Rectal smooth muscle tissue (tissue), 1 donor: ENCODE data around the gene LIFR.

Experiments
- H3K27ac ChIP-seq: one replicate; pipeline ENCODE4 v1.7.0; 2013; ENCODE audit warnings: low read depth, low read length, inconsistent platforms
- H3K27me3 ChIP-seq: one replicate; pipeline ENCODE4 v1.7.0; 2013; ENCODE audit warnings: low read length; ENCODE audit not compliant: control insufficient read depth, insufficient read depth
- H3K36me3 ChIP-seq: one replicate; pipeline ENCODE4 v1.7.0; 2013; ENCODE audit warnings: low read length; ENCODE audit not compliant: control insufficient read depth, insufficient read depth
- H3K4me1 ChIP-seq: one replicate; pipeline ENCODE4 v1.7.0; 2013; ENCODE audit warnings: low read length; ENCODE audit not compliant: control insufficient read depth, insufficient read depth
- H3K4me3 ChIP-seq: one replicate; pipeline ENCODE4 v1.7.0; 2013; ENCODE audit warnings: low read length
- H3K9ac ChIP-seq: one replicate; pipeline ENCODE4 v1.7.0; 2013; ENCODE audit warnings: low read length

LIFR gene

DNA sequence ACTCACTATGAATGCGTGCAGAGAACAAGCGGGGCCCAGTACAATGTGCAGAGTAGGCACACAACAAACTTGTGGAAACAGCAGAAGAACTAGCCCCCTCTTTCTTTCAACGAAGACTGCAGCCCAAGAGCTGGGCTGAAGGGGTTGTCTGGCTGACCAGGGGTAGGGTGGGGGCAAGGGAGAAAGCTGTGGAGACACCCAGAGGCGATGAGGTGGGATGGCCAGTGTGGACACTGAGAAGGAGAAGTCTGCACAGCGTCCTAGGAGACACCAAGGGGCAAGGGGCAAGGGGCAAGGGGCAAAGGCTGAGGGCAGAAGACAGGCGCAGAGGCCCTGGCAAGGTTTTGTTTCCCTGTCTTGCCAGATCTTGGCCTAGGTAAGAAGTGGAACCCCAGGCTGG is 62.3 kb downstream of the LIFR start:
- H3K4me3 ChIP-seq, result no peak overlapping the region

GRCh38 chr5:38483805-38484398 is 72.5 kb downstream of the LIFR start:
- no peaks in the 10 kb centered on the region for H3K27me3 ChIP-seq
- H3K36me3 ChIP-seq, result peaks cover 6% of the 10 kb centered on the region
- H3K27ac ChIP-seq, result no peak overlapping the region
- no peak overlapping the region for H3K4me3 ChIP-seq
- H3K4me1 ChIP-seq, result no peaks in the 10 kb centered on the region
- H3K9ac ChIP-seq, result no peak overlapping the region

More for the DNA sequence above, 62.3 kb downstream of the LIFR start:
- Histone ChIP-seq H3K36me3 (no peaks in the 10 kb centered on the region), H3K4me1 (no peaks in the 10 kb centered on the region), H3K9ac (no peak overlapping the region), H3K27ac (no peak overlapping the region), H3K27me3 (no peaks in the 10 kb centered on the region)

DNA sequence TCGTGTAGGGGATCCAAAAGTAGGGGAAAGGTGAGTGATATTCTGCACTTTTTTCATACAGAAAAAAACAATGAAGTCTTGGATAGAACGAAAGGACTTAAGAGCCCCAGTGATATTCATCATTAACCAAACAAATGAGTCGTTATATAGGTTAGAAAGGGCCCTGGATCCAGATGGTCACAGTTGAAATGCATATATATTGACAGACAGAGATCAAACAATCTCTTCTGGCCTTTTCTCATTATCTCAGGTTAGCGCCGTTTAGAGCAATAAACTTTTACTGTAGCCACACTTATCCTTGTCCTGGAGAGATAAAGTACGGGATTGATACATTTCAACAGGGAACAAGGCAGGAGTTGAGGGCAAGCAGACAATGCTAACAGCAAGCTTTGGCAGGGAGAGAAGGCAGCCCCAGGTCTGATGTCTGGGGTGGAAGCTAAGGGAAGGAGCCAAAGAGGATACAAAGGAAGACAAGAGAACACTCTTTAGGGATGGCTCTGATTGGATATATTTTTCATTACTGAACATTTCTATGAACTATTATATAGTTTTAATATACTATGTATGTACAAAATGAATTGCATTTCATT is 77.0 kb downstream of the LIFR start:
- Histone ChIP-seq H3K27ac (no peak overlapping the region), H3K9ac (no peak overlapping the region), H3K36me3 (no peaks in the 10 kb centered on the region), H3K4me3 (no peak overlapping the region), H3K4me1 (no peaks in the 10 kb centered on the region), H3K27me3 (no peaks in the 10 kb centered on the region)

- H3K4me3 ChIP-seq, result no peak overlapping the region
- no peak overlapping the region for H3K27ac ChIP-seq
- no peaks in the 10 kb centered on the region for H3K27me3 ChIP-seq
- no peak overlapping the region for H3K9ac ChIP-seq
- no peaks in the 10 kb centered on the region for H3K36me3 ChIP-seq
- H3K4me1 ChIP-seq, result no peaks in the 10 kb centered on the region
Observed at GRCh38 chr5:38478878-38479277, 77.6 kb downstream of the LIFR start.

DNA sequence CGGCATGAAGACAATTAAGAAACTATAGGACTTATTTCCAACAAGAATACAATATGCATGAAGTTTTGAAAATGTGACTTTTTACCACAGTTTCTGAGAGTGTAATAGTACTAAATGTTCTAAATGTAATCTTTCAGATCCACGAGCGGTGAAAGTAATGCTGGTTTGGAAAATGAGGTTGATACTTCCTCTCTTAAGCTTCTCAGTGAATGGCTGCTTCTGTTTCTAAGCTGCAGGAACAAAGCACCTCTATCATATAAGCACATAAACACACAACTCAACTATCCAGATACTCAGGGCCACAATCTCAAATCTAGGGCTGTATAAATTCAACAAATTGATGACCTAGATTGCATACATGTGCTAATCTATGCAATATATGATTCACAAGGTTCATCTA is 78.3 kb downstream of the LIFR start:
- H3K27me3 ChIP-seq, result no peaks in the 10 kb centered on the region

GRCh38 chr5:38473008-38473407 is 83.4 kb downstream of the LIFR start:
- no peaks in the 10 kb centered on the region for H3K36me3 ChIP-seq
- H3K27ac ChIP-seq, result no peak overlapping the region
- H3K4me3 ChIP-seq, result no peak overlapping the region
- H3K27me3 ChIP-seq, result no peaks in the 10 kb centered on the region
- no peak overlapping the region for H3K9ac ChIP-seq
- peaks cover 10% of the 10 kb centered on the region for H3K4me1 ChIP-seq

More for the DNA sequence above, 78.3 kb downstream of the LIFR start:
- H3K36me3 ChIP-seq, result no peaks in the 10 kb centered on the region
- H3K4me1 ChIP-seq, result no peaks in the 10 kb centered on the region
- no peak overlapping the region for H3K4me3 ChIP-seq
- H3K9ac ChIP-seq, result no peak overlapping the region
- H3K27ac ChIP-seq, result no peak overlapping the region

GRCh38 chr5:38472541-38472940 is 83.9 kb downstream of the LIFR start:
- H3K4me3 ChIP-seq, result no peak overlapping the region
- no peak overlapping the region for H3K27ac ChIP-seq
- peaks cover 14% of the 10 kb centered on the region for H3K4me1 ChIP-seq
- H3K9ac ChIP-seq, result no peak overlapping the region
- H3K27me3 ChIP-seq, result no peaks in the 10 kb centered on the region
- no peaks in the 10 kb centered on the region for H3K36me3 ChIP-seq

- H3K27me3 ChIP-seq, result no peaks in the 10 kb centered on the region
- H3K9ac ChIP-seq, result no peak overlapping the region
- H3K27ac ChIP-seq, result no peak overlapping the region
- no peak overlapping the region for H3K4me3 ChIP-seq
- H3K4me1 ChIP-seq, result peaks cover 17% of the 10 kb centered on the region
- no peaks in the 10 kb centered on the region for H3K36me3 ChIP-seq
Observed at GRCh38 chr5:38471709-38472108, 84.7 kb downstream of the LIFR start.

DNA sequence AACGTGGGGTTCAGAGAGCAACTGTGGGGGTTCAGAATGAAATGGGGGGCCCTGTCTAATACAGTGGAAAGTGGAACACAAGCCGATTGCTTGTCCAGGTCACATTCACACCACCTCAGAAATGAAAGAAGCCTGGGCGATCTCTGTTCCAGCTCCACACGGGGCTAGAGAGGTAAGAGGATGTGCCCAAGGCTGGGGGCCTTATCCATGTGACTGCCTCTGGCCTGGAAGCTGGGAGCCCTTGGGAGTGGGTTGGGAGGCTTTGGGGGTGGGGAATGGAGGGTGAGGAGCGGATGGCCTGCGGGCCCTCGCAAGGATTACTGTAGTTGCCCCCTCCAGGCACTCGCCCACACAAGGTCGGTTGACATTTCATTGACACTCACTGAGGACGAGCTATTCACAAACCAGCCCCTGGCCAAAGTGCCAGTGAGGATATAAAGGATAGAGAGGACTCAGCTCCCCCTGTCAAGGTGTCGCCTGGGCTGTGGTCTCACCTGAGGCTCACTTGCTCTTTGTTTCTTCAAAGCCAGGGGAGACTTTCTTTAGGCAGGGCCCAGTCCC is 86.7 kb downstream of the LIFR start:
- peak overlapping the region; percentile 37 for H3K27ac ChIP-seq
- no peak overlapping the region for H3K4me3 ChIP-seq
- H3K27me3 ChIP-seq, result no peaks in the 10 kb centered on the region
- no peak overlapping the region for H3K9ac ChIP-seq
- H3K4me1 ChIP-seq, result peaks cover 17% of the 10 kb centered on the region
- H3K36me3 ChIP-seq, result no peaks in the 10 kb centered on the region

- H3K4me3 ChIP-seq, result no peak overlapping the region
- H3K27me3 ChIP-seq, result no peaks in the 10 kb centered on the region
- peak overlapping the region; percentile 74 for H3K27ac ChIP-seq
- H3K4me1 ChIP-seq, result peaks cover 19% of the 10 kb centered on the region
- no peaks in the 10 kb centered on the region for H3K36me3 ChIP-seq
- no peak overlapping the region for H3K9ac ChIP-seq
Observed at GRCh38 chr5:38468978-38469706, 87.3 kb downstream of the LIFR start.

GRCh38 chr5:38468202-38468673 is 88.2 kb downstream of the LIFR start:
- peaks cover 26% of the 10 kb centered on the region for H3K4me1 ChIP-seq
- no peaks in the 10 kb centered on the region for H3K27me3 ChIP-seq
- H3K4me3 ChIP-seq, result peak overlapping the region; percentile 9
- no peak overlapping the region for H3K9ac ChIP-seq
- H3K36me3 ChIP-seq, result no peaks in the 10 kb centered on the region
- H3K27ac ChIP-seq, result peak overlapping the region; percentile 74

DNA sequence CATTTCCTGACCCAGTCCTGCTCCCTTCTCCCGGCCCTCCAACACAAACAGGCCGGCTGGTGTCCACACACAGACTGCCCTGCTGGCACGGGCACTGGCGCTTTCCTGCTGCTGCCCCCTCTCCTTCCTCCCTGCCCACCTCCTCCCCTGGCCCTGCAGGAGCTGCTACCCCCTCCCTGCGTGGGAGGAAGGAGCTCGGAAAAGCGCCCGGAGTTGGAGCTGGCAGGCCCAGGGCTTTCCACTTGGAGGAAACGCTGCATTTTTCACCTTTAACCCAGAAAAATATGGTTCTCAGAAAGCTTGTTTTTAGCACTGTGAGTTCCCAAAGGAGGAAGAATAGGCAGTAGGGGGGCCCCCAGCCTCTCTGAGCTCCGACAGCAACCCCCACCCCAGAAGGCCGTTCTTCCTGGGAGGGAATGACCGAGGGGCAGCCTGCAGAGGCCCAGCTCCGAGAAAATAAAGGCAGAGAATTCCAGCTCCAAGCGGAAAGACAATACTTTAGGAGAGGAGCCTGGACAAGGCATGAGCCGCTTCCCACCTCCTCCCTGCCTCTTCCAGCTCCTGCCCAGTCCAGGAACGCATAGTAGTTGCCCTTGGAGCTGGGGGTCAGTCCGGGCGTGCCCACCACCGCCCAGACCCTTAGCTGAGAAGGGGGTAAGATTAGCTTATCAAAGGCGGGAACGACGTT is 88.9 kb downstream of the LIFR start:
- Histone ChIP-seq H3K9ac (no peak overlapping the region), H3K4me3 (no peak overlapping the region), H3K27ac (peak overlapping the region; percentile 74), H3K36me3 (no peaks in the 10 kb centered on the region), H3K4me1 (peaks cover 26% of the 10 kb centered on the region), H3K27me3 (no peaks in the 10 kb centered on the region)
